Measurements from ENCODE around the gene HNRNPD. TPM values are rescaled to one million over a fixed set of nuclear protein-coding genes. Genes with fewer than 3 reads are reported as not detected.

Gene HNRNPD
- 100 to 1,000 TPM; 330 to 371 TPM for total RNA-seq

GRCh38 chr4:82373816-82374625 lies at the start of gene HNRNPD:
Gene HNRNPD, minus strand, starts transcription at chr4:82373991. Its CDS starts 313 bp downstream, at chr4:82373678.

Other genes starting within 250 kb of the HNRNPD start
- gene HNRNPDL, start 56.5 kb upstream of the HNRNPD start, total RNA-seq = 100 to 1,000 TPM; 286 to 299 TPM
- gene ENOPH1, start 56.6 kb upstream of the HNRNPD start, total RNA-seq = 10 to 100 TPM; 33.0 to 34.9 TPM
- gene TMEM150C, start 188.0 kb upstream of the HNRNPD start, total RNA-seq = not detected